ENCODE data around the gene PFDN2. TPM values are rescaled to one million over a fixed set of nuclear protein-coding genes. Genes with fewer than 3 reads are reported as not detected.

Gene PFDN2
- total RNA-seq, 2 experiments from 2014 or later, result 52.7 to 95.3 TPM

DNA sequence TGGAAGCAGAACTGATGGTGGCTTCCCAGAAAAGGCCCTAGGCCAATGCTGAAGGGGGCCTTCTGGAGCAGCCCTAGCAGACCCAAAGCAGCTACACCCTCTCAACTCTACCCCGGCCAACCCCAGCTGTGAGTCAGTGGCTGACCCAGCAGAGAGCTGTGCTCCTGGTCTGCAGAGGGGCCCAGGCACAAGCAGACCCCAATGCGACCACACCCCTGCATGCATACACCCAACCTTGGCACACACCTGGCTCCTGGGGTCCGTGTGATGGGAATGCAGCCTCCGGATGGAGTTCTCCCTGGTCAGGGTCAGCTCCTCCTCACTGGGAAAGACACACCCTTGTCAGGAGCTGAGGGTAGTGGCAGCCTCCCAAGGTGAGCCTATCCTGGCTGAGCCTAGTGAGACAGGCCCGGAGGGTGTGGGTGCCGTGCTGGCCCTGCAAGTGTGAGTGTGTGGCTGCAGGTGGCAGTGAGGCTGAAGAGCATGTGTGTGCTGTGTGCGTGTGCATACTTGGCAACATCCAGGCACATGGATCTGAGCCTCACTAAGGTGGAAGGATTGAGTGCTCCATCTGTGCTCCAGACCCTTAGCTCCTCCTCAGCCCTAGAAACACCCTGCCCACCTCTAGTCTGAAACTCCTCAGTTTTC is 44.2 kb downstream of the PFDN2 start:
- Histone ChIP-seq H3K9me3 (ENCODE audit: low read length) (no peaks in the 10 kb centered on the region), H3K4me3 (ENCODE audit: low read depth, low read length, poor library complexity, severe bottlenecking) (no peak overlapping the region), H3K79me2 (ENCODE audit: insufficient read depth, low read depth, low read length) (peaks cover 11% of the 10 kb centered on the region), H3K9me2 (ENCODE audit: insufficient read depth, low read length) (no peaks in the 10 kb centered on the region), H3K4me1 (ENCODE audit: insufficient read depth, low read length, poor library complexity, severe bottlenecking) (peaks cover 16% of the 10 kb centered on the region), H4K20me1 (ENCODE audit: insufficient read depth, low read length) (no peaks in the 10 kb centered on the region), H3K27ac (ENCODE audit: low read depth, low read length, poor library complexity, severe bottlenecking) (no peak overlapping the region), H2AFZ (ENCODE audit: low read length) (no peak overlapping the region), H3K36me3 (ENCODE audit: insufficient read depth, low read length) (no peaks in the 10 kb centered on the region), H3K4me2 (ENCODE audit: low read length) (no peak overlapping the region)
- CTCF ChIA-PET (ENCODE audit: unreplicated experiment), result no interaction called here
- TF ChIP-seq CTCF (conservative IDR thresholded peaks at IDR 0.05; ENCODE audit: low read length) (no peak), EZH2phosphoT487 (IDR thresholded peaks at IDR 0.05; ENCODE audit: borderline replicate concordance, low read depth, low read length) (no peak)
- no TSS peak for BruUV-seq (replicated peaks)
- POLR2A ChIA-PET, result interaction anchor here (1.0 kb wide), 1 partner anchor 31 kb away, joined by 3 read pairs; no protein-coding TSS in a partner anchor
- intact Hi-C loops (cut with micrococcal nuclease; ENCODE audit: unreplicated experiment), result no loop called here
- DNase-seq (ENCODE audit: low spot score), result no peak

DNA sequence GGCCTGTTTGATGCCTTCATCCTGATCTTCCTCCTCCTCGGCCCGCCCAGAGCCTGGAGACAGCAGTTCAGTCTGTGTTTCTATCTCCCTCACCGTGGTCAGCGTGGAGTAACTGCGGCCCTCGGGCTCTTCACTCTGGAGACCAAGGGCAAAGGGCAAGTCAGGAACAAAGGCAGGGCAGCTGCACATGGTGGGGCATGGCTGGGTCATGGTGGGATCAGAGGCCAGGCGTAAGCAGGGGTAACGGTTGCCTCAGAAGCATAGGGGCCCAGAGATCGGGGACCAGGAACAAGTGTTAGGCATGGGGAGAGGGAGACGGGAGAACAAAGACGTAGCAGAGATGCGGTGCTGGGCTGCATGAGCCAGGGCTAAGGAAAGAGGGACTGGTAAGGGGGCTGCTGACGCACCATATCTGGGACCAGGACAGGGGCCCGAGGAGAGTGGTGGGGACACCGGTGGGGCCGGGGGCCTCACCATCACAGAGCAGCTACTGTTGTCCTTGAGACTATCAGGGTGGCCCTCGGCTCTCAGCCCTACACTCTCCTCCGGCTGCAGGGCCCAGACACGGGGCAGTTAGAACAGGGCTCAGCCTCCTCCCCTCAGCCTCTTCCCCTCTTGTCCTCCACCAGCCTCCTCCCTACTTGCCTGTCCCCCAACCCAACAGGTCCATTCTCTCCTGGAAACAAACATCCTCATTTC is 44.9 kb downstream of the PFDN2 start:
- peaks cover 20% of the 10 kb centered on the region for H3K4me1 ChIP-seq (ENCODE audit: insufficient read depth, low read length, poor library complexity, severe bottlenecking)
- H3K9me3 ChIP-seq (ENCODE audit: low read length), result no peaks in the 10 kb centered on the region
- H4K20me1 ChIP-seq (ENCODE audit: insufficient read depth, low read length), result peaks cover 2% of the 10 kb centered on the region; the same call in 1 of the 2 replicates
- CTCF ChIA-PET (ENCODE audit: unreplicated experiment), result no interaction called here
- POLR2A ChIA-PET, result interaction anchor here (0.5 to 1.0 kb wide), 3 partner anchors 21 to 55 kb away, joined by 3 to 6 read pairs (median 3); no protein-coding TSS in a partner anchor
- no peaks in the 10 kb centered on the region for H3K36me3 ChIP-seq (ENCODE audit: insufficient read depth, low read length)
- no peak for DNase-seq (ENCODE audit: low spot score)
- intact Hi-C loops (cut with micrococcal nuclease; ENCODE audit: unreplicated experiment), result loop anchor here (1.0 kb wide), 1 partner anchor 24 kb away; no protein-coding TSS in a partner anchor
- no TSS peak for BruUV-seq (replicated peaks)
- no peak overlapping the region for H3K27ac ChIP-seq (ENCODE audit: low read depth, low read length, poor library complexity, severe bottlenecking)
- peaks cover 18% of the 10 kb centered on the region for H3K79me2 ChIP-seq (ENCODE audit: insufficient read depth, low read depth, low read length)
- TF ChIP-seq EZH2phosphoT487 (IDR thresholded peaks at IDR 0.05; ENCODE audit: borderline replicate concordance, low read depth, low read length), result no peak
- TF ChIP-seq CTCF (conservative IDR thresholded peaks at IDR 0.05; ENCODE audit: low read length), result no peak
- H3K9me2 ChIP-seq (ENCODE audit: insufficient read depth, low read length), result no peaks in the 10 kb centered on the region
- no peak overlapping the region for H2AFZ ChIP-seq (ENCODE audit: low read length)
- no peak overlapping the region for H3K4me2 ChIP-seq (ENCODE audit: low read length)
- no peak overlapping the region for H3K4me3 ChIP-seq (ENCODE audit: low read depth, low read length, poor library complexity, severe bottlenecking)

All from OCI-LY7 (cell line).